Progenitor cell of endocrine pancreas (in vitro differentiated cells): ENCODE measurements around the gene EYA4. TPM values are rescaled to one million over a fixed set of nuclear protein-coding genes. Genes with fewer than 3 reads are reported as not detected.

Experiments
- DNase-seq: peaks from one replicate; pipeline ENCODE4 v3.0.0; 2021; ENCODE audit warnings: low spot score; ENCODE audit not compliant: unreplicated experiment
- H3K27ac Mint-ChIP-seq: 2 replicates; pipeline ENCODE4 v1.8.0; 2021; ENCODE audit warnings: mild to moderate bottlenecking, moderate library complexity, mixed read lengths
- H3K27me3 Mint-ChIP-seq: 2 replicates; pipeline ENCODE4 v1.8.0; 2021; ENCODE audit warnings: mixed read lengths
- H3K36me3 Mint-ChIP-seq: 2 replicates; pipeline ENCODE4 v1.8.0; 2022; ENCODE audit warnings: mixed read lengths; ENCODE audit not compliant: insufficient read depth
- H3K4me1 Mint-ChIP-seq: 2 replicates; pipeline ENCODE4 v1.8.0; 2021; ENCODE audit warnings: low read depth, mixed read lengths
- H3K4me3 Mint-ChIP-seq: 2 replicates; pipeline ENCODE4 v1.8.0; 2021; ENCODE audit warnings: low read depth, mild to moderate bottlenecking, moderate library complexity, mixed read lengths
- H3K9me3 Mint-ChIP-seq: 2 replicates; pipeline ENCODE4 v1.8.0; 2021; ENCODE audit warnings: low read depth, mixed read lengths
- total RNA-seq: library from RNA; stranded (reverse); gene quantifications from 2 replicates; pipeline ENCODE4 v1.2.1, GENCODE V29; 2021
- TF ChIP-seq, protein P1 (sequence below): fragments of 200-600 bp; sonication (generic); IDR thresholded peaks from one replicate; pipeline ENCODE4 v1.5.0; 2021; ENCODE audit warnings: antibody characterized with exemption, mild to moderate bottlenecking; ENCODE audit not compliant: unreplicated experiment

Gene EYA4
- total RNA-seq, 1 donor from 2014 or later, result 0.41 TPM

DNA sequence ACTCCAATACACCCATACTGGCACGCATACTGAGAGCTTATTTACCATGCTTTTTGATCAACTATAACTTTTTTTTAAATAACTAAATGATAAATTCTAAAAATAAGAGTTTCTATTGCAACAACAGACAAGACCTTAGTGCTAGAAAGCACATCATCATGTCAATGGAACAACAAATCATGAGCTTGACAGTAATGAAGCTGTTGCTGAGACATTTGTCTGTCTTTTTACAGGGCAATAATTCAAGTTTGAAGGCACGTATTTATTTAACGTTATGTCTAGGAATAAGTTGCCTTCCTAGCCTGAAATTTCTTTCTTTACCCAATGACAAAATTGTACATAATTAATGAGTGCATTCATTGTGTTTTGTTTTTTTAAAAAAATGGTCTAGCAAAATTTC is 299.2 kb downstream of the EYA4 start:
- DNase-seq, result no peak
- TF ChIP-seq, protein P1, sequence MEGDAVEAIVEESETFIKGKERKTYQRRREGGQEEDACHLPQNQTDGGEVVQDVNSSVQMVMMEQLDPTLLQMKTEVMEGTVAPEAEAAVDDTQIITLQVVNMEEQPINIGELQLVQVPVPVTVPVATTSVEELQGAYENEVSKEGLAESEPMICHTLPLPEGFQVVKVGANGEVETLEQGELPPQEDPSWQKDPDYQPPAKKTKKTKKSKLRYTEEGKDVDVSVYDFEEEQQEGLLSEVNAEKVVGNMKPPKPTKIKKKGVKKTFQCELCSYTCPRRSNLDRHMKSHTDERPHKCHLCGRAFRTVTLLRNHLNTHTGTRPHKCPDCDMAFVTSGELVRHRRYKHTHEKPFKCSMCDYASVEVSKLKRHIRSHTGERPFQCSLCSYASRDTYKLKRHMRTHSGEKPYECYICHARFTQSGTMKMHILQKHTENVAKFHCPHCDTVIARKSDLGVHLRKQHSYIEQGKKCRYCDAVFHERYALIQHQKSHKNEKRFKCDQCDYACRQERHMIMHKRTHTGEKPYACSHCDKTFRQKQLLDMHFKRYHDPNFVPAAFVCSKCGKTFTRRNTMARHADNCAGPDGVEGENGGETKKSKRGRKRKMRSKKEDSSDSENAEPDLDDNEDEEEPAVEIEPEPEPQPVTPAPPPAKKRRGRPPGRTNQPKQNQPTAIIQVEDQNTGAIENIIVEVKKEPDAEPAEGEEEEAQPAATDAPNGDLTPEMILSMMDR, result no peak
- Mint-ChIP-seq H3K27me3 (peaks cover 3% of the 10 kb centered on the region), H3K27ac (no peak overlapping the region), H3K36me3 (no peaks in the 10 kb centered on the region), H3K4me3 (no peak overlapping the region), H3K4me1 (no peaks in the 10 kb centered on the region), H3K9me3 (no peaks in the 10 kb centered on the region)

DNA sequence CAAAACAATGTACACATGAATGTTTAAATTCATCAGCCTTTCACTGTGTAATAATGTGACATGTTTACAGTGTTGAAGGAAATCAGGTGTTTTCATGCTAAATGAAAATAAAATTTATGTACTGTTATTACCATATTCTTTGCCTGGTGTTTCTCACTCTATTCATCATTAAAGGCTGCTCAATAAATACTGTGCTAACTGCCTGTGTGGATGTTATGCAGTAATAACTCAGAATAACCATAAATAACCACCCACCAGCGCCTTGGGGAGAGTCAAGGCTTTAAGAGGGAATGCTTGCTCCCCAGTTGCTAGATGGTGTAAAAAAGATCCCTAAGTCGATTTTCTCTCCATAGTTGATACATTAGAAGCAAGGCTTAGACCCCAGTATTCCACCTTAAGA is 299.9 kb downstream of the EYA4 start:
- TF ChIP-seq, protein P1, result no peak
- peaks cover 3% of the 10 kb centered on the region for H3K27me3 Mint-ChIP-seq
- H3K4me1 Mint-ChIP-seq, result no peaks in the 10 kb centered on the region
- H3K36me3 Mint-ChIP-seq, result no peaks in the 10 kb centered on the region
- H3K9me3 Mint-ChIP-seq, result no peaks in the 10 kb centered on the region
- DNase-seq, result no peak
- H3K4me3 Mint-ChIP-seq, result no peak overlapping the region
- H3K27ac Mint-ChIP-seq, result no peak overlapping the region

DNA sequence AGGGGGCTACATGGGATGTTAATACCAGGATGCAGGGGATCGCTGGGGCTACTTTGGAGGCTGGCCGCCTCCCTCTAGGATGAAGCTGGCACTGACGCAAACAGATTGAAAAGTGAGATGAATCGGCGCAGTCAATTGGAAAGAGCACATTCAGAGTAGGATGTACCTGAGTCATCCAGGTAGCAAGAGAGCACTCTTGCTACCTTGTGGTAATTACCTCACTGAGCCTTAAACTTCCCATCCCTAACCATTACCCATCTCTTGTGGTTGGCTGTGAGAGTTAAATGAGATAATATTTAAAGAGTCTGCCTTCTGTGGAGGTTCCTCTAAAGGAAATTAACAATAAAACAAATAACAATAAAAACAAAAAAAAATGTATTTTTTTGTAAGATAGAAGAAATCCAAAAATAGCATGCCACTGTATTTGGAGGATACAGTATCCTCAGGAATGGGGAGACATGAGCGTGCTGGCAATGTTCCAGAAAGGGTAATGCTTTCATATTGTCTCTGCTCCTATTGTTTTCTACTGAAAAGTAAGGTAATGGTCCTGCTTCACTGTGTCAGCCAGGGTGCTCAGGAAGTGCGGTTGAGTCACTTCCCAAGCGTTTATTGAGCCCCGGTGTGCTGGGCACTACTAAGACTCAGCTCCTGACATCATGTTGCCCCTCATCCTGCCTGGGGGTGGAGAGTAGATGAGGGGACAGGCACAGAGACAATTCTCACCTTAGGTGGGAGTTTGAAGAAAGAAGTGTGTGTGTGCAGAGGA is 301.1 kb downstream of the EYA4 start:
- Mint-ChIP-seq H3K36me3 (no peaks in the 10 kb centered on the region), H3K9me3 (no peaks in the 10 kb centered on the region), H3K4me1 (no peaks in the 10 kb centered on the region), H3K4me3 (no peak overlapping the region), H3K27ac (no peak overlapping the region), H3K27me3 (peaks cover 3% of the 10 kb centered on the region)
- TF ChIP-seq, protein P1, result no peak
- DNase-seq, result no peak

- no peak overlapping the region for H3K27ac Mint-ChIP-seq
- H3K4me3 Mint-ChIP-seq, result no peak overlapping the region
- H3K36me3 Mint-ChIP-seq, result no peaks in the 10 kb centered on the region
- TF ChIP-seq, protein P1, result no peak
- DNase-seq, result no peak
- H3K4me1 Mint-ChIP-seq, result peaks cover 14% of the 10 kb centered on the region
- peaks cover 5% of the 10 kb centered on the region for H3K9me3 Mint-ChIP-seq
- peaks cover 3% of the 10 kb centered on the region for H3K27me3 Mint-ChIP-seq
Measured at GRCh38 chr6:133544419-133544818, 303.3 kb downstream of the EYA4 start.

- no peak for DNase-seq
- Mint-ChIP-seq H3K27ac (no peak overlapping the region), H3K9me3 (peaks cover 5% of the 10 kb centered on the region), H3K4me3 (no peak overlapping the region), H3K27me3 (peaks cover 3% of the 10 kb centered on the region), H3K36me3 (no peaks in the 10 kb centered on the region), H3K4me1 (peaks cover 18% of the 10 kb centered on the region)
- TF ChIP-seq, protein P1, result no peak
Measured at GRCh38 chr6:133546098-133546497, 304.9 kb downstream of the EYA4 start.
